CD4-positive, alpha-beta T cell treated with Interleukin-15 for 4 hours (primary cell): ENCODE measurements around the gene TTC7B.

Source experiments
- DNase-seq: peaks from one replicate; pipeline ENCODE4 v3.0.0-alpha.2; 2020; ENCODE audit warnings: low spot score

The TTC7B gene

DNA sequence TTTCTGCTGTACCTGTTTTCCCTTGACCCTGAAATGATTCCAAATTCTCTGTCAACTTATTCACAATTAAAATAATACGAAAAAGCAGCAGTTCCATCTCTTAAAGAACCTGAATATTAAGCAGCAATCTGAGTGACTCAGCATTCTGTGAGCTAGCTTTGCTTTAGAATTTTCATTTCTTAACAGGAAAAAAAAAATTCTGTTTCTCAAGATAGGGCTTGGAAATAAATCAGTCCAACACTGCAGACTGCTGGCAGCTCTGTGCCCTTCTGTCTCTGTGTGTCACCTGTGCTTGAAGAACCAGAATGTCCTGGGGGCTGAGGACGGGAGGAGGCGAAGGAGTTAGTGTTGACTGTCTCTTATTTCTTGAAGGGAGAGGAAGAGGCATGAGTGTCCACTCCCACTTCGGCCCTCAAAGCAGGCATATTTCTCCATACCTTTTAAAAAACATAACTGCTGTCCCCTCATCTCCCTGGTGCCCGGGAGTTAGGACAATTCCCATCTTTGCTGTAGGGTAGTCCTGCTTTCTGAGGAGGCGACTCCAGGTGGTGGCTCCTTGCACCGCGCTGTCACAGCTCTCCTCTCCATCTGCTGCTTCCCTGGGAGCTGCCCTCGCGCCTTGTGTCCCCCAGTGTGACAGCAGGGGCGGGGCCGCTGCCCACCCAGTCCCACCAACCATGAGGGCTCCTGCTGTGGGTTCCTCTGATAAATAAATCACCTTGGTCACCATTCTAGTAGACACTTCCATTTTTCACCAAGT, 216.3 kb downstream of the TTC7B start:
- DNase-seq, result no peak

DNA sequence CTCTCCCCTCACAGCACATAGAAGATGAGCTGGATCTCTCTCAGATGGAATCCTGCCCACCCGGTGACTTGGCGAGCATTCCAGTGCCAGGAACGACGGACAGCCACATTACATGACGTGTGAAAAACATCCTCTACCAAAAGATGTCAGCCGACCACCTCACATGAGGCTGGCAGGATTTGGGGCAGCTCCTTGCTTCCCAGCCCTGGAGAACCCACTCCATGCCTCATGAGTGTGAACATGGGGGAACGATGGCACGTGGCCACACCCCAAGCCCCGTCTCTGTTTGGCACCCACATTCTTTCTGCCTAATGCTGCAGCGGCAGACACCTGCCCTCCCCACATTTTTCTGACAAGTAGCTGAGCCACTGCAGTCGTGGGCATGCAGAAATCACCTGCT, 216.9 kb downstream of the TTC7B start:
- no peak for DNase-seq

DNA sequence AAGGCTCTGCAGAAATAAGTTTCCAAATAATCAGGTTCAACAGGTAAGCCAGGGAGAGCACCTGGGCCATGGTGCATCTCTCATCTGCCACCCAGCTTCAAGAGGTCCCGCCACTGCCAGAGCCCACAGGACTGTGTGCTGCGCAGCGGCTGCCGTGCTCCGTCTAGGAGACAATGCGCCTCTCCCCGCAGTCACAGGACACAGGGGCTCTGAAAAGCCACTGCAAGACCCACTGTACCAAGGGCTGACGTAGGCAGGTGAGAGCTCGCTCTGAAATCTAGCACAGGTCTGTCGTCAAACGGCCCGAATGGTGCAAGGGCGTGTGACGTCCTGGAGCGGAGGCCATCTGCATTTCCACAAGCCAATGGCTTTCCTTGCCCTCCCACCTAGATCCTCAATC, 218.3 kb downstream of the TTC7B start:
- DNase-seq, result no peak

DNA sequence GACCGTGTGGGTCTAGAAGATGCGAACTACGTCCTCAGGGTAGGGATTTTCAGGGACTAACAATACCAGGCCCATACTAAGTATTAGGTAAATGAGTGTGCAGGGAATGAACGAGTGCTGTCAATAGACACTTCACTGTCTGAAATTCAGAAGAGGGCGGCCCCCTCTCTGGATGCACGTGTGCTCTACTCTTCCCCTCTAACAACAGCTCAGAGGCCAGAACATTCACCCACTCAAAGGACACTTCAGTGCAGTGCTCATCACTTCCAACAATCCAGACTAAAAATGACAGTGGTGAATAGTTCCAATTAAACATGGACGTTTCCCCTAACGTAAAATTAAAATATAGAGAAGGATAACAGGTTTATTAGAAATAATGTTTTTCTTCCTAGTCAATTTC, 219.5 kb downstream of the TTC7B start:
- DNase-seq, result no peak

DNA sequence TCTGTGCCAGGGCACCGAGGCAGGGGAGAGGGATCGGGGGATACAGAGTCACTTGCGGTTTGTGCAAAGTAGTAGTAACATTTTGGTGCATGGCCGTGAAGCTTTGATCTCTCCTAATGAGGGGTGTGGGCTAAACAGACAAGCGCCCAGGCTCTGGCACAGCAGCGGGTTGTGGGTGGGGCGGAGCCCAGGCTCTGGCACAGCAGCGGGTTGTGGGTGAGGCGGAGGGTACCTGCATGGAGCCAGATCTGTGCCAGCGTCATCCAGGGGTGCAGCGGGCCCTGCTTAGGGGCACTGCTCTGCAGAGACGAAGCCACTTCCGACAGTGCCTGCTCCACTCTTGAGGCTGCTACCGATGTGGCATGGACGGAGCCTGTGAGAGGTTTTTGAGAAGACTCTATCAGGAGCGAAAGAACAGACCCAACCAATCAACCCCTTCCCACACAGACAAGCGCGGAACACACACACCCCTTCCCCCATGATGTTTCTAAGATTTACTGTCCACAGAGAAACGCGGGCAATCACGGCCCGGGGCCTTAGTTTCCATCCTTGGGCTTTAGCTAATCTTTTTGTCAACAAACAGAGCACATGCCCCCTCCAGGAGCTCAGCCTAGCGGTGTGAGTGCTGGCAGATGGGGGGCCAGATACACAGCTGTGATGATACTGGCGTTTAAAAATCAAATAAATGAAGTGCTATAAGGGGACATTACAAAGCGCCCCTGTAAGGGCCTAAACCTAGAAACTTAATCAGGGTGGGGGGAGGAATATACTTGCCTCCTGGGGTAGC, 222.8 kb downstream of the TTC7B start:
- no peak for DNase-seq

DNA sequence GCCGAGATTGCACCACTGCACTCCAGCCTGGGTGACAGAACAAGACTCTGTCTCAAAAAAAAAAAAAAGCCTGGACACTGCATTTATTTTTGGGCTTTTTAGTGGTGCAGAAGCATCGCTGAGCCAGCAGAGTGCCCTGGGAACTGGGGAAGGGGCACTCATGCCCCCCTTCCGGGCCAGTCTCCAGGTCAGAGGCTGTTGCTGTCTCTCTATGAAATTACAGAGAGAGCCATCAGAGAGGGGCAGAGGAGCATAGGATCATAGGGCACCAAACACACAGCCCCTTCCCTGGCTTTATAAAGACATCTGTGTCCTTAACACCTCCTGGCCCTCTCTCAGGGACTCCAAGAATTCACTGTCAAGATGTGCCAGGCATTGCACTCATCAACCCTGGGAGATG, 223.6 kb downstream of the TTC7B start:
- no peak for DNase-seq

DNA sequence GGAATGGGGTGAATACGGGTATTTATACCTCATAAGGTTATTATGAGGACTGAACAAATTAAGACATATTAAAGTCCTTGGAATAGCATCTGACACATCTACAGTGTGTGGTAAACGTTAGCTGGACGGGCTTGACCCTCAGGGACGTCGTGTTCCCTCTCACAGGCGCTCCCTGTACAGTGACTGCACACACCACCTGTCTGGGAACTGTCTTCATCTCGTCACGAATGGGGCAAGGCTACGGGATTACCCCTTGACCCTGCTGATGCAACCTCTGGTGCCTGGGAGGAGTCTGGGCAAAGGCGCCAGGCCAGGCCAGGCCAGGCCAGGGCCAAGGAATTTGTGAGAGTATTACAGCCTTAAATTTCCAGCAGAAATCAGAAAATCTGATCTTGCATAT, 228.3 kb downstream of the TTC7B start:
- DNase-seq, result no peak

DNA sequence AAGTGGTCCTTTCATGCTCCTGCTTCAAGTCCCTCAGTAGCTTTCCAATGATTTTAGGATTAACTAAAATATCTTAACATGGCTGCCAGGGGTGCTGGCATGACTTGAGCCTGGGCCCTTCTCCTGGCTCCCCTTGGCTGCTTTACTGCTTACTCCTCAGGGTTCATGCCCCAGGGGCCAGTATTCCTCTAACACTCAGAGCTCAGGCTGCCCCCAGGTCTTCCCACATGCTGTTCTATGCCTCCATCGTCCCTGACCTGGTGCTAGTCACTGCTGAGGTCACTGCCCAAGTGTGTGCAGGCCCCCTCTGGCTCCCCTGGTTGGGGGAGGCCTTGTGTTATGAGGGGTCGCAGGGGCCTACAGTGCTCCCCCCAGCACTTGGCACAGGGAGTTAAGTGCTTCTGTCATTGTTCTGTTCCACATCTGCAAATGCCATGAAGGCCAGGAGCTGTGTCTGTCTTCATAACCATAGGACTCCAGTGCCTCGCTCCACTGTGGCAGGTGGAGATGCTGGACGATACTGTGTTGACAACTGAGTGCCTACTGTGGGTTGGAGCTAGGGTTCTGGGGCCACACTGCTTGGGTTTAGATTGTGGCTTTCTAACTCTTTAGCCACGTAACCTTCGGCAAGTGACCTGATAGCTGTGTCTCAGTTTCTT, 228.8 kb downstream of the TTC7B start:
- no peak for DNase-seq

DNA sequence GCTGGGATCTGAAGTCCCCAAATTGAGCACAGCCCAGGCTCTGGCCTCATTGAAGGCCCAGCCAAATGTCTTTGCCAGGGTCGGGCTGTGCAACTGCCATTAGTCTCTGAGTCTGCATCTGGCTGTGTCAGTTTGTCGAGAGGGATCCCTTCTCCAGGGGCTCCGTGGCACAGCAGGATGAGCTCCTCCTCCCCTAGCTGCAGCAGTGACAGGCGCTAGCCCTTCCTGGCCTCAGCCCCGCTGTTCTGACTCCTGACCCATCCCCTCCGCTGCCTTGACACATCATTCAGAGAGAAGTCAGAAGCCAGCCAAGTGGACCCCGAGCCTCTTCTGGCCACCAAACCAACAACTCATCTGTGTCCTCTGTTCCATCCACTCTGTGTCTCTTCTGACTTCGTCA, 231.1 kb downstream of the TTC7B start:
- no peak for DNase-seq

DNA sequence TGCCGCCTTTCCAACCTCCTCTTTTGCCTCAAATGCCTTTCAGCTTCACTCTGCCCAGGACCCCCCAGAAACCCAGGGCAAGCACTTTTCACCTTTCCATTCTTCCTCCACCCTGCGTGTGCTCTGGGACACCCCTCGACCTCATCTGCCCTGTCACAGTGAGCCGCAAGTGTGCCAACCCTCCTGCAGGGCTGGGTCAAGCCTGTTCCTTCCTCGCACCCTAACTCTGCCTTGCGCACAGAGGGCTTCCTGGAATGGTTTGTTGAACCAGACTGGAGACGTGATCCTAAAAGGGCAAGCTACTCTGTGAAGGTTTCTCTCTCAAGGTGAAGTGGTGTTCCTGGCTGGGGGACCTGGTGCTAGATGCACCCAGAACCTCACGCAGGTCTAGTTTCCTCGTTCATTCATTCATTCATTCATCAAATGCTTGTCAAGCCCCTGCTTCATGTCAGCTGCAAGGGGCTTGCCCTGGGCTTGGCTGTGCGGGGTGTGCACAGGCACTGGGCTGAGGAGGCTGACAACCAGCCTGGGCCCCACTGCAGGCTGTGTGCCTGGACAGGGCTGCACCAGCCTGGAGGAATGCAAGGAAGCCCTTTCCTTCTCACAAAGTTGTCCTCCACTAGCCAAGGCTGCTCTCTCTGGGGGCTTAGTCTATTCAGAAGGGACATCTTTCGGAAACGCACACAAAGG, 232.2 kb downstream of the TTC7B start:
- DNase-seq, result no peak

DNA sequence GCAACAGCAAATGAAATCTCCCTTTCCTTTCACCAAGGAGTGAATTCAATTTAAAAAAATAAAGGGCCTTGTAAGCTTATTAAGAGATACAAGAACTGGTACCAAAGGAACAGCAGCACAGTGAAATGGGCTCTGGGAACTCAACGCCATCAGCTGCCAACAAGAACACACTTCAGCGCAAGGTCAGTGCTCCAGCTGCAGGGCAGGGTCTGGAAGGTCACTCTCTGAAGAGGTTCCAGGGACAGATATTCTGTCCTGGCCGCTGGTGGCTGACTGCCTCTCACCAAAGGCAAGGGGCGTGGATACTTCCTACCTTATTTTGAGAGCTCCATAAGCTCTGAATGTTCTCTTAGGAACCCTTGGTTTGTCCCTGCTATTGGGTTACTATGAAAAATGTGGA, 232.8 kb downstream of the TTC7B start:
- DNase-seq, result no peak

DNA sequence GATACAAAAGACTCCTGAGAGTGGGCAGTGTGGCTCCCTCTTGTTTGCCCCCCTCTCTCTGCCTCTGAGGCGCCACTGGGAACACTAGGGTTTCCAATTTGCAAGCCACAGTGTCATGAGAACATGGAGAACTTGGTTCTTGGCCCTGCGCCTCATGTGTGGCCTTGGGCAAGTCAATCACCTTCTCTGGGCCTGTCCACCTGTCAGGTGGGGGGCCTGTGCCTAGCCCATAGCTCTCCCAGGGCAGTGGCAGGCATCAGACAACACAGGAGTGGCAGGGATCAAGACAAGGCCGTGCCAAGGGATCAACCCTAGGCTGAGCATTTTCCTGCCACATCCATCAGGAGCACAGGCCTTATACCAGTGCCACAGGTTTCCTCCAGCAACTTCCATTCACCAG, 234.1 kb downstream of the TTC7B start:
- no peak for DNase-seq

DNA sequence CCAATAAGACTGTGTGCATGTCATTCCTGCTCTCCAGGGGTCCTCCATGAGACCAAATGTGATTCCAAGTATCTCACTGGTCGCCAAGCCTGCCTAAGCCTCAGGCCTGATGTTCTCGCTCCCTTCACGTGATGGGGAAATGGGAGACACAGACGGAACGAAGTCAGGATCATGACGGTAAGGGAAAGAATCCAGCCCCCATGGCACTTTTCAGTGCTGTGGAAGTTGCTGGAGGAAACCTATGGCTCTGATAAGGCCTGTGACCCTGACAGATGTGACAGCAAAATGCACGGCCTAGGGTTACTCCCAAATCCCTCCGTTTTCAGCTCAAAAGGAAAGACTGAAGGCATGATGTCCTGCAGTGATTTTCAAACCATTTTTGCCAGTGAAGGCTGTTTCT, 234.5 kb downstream of the TTC7B start:
- DNase-seq, result no peak

DNA sequence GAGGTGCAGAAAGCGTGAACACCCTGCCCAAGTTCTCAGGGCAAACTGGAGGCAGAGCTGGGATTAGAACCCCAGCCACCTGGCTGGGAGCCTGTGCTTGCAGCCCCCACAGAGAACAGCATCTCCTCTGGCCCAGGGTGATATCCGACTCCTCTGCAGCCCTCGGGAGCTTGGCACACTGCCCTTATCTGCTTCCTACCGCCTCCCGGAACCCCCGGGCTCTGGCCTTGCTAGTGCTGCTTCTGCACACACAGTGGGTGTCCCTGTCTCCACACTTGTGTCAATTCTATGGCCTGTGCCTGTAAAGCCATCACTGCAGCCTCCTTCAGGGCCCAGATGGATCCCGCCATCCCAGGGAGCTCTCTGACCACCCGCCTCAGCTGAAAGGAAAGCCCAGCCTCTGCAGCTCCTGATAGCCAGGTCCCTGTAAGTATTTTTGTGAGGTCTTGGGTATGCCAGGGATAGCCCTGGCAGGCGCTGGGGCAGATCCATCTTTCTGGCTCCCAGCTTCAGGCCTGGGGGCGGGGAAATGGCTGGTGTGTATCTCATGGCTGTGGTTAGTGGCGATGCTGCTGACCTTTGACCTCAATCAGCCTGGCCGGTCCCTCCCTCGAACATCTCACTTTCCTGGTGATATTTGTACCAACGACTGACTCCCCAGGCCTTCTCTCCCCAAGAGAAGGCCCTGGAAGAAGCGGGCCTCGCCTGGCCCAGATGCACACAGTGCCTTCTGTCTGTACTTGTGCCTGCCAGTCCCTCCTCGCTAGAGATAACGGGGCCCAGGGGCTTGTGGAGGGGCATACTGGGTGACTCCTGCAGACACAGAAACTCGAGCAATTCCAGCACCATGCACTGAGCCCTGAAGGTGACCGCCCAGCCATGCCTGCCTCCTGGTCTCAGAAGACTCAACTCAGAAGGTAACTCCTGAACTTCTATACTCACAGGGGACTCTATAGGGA, 235.6 kb downstream of the TTC7B start:
- no peak for DNase-seq

DNA sequence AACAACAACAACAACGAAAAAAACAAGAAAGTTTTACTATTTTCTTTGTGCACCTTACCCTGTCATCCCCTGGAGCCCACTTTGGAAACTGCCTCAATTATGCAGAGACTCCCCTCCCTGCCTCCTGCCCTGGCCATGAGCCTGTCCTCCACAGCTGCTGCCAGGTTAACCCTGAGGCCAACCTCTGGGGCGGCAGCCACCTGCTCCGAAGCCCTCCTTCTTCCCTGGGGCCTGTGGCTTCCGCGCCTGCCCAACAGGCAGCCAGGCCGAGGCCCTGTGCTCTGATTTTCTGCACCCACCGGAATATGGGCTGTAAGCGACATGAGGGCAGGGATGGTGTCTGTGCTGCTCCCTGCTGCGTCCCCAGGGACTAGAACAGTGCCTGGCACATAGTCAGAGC, 236.4 kb downstream of the TTC7B start:
- no peak for DNase-seq

DNA sequence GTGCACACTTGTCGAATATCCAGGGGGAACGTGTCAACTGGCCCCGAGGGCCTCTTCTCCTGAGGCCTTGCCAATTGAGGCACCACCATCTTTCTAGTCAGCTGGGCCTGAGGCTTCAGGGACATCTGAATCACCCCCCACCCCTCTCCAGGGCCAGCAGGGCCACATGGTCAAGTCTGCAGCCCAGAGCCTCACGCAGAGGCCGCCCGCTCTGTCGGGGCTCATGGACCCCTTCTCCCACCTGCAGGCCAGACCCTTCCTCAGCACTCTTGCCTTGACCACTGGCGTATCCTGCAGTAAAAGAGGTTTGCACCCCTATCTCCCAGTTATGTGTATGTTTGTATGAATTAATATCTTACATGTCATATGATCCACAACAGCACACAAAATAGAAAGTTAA, 237.1 kb downstream of the TTC7B start:
- no peak for DNase-seq

DNA sequence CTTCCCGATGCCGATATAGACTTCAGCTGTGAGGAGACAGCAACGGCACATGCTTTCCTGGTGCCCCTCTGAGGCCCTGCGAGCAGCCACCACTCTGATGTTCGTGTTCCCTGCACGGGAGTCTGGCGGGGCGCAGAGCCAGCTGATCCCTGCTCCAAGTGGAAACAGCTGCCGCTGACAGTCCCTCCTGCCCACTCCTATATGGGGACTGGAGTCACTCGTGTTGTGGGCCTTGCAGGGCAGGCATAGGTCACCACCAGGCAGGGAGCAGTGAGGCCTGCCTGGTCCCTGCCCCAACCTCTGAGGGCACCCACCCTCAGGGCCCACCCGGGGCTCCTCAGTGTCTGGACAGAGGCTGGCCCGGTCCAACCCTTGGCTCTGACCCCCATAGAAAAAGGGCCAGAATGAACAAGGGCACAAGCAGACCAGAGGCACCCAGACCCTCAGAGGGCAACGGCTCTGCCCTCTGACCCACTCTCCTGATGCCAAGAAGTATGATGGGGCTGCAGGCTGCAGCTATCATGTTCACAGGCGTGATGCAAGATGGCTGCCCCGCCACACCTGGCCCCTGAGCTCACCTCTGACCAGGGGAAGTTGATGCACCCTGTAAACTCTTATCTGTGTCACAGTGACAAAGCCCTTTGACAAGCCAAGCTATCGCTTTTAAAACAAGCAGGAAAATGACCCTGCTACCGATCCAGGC, 237.8 kb downstream of the TTC7B start:
- no peak for DNase-seq

DNA sequence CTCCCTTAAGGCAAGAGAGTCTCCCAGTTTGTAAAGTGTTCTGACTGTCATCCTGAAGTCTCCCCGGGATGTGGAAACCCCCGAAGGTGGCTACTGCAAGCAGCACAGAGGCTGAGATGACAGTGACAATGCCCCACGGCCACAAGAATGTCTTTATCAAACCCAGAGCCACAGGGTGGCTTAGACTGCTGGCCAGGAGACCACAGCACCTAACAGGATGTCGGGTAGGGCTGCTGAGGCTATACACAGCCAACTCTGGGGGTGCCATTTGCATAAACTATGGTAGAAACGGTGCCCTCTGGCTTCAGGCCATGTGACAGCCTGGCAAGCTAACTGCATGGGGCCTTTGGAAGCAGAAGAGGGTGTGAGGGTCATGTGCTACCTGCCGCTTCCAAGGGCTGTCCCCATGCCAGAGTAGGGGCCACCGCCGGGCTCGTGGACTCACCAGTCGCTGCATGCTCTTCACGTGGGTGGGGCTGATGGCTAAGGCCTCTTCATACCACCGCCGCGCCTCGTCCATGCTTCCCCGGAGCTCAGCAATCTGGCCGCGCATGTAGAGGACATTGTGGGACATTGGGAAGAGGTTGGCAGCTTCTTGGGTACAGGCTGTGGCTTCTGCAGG, 238.5 kb downstream of the TTC7B start:
- no peak for DNase-seq

DNA sequence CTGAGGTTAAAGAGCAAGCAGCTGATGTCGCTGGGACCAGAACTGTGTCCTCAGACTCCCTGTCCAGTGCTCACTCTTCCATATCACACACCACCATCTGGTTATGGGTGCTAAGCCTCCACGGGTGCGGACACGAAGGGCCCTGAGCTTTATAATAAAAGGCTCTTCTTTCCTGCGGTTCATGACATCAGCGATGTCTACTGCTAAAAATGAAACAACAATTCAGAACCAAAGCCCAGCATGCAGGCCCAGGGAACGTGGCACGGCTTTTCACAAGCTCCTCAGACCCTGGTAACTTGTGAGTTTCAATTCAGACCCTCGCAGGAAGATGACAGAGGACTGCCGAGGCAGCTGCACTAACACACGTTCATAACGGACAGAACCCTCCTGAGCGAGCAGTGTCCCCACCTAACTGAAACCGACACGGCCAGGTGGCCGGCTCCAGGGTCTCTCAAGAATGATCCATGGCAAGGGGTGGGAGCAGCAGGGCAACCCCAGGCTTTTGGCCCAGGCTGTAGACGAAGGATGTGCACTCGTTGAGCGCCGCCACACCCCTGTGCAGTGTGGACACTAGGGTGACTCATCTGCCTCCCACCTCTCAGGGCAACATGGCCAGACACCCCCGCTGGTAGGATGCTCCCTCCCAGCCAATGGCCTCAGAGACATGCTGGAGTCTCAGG, 239.1 kb downstream of the TTC7B start:
- DNase-seq, result no peak

DNA sequence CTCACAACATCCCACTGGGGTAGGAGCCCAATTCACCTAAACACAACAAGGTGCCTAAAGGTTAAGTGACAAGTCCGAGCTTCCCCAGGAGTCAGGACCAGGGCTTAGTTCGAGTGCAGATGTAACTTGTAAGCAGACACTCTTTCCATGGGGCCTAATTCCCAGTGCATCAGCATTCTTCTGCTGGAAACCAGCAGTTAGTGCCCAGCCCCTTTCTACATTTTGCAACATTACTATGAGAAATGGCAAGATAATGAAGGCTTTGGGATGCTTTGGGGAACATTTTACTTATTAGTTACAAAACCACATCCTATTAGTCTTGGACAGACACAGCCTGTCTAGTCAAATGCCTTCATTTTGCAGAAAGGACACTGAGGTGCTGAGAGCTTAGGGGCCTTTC, 239.6 kb downstream of the TTC7B start:
- no peak for DNase-seq
